Thyroid gland (tissue), 4 donors: ENCODE data around the gene LDHB. TPM values are rescaled to one million over a fixed set of nuclear protein-coding genes. Genes with fewer than 3 reads are reported as not detected.
"Not testable (repeated sequence)": the region's sequence is repeated elsewhere in the genome, so short reads cannot be mapped to it uniquely, and the experiment has no call there.

Experiments
- DNase-seq, 2 donors: peaks; one replicate each; pipeline ENCODE4 v3.0.0-alpha.2; 2019
- H3K27ac ChIP-seq, 3 donors: fragments of 200-600 bp; sonication (generic); 1 replicate in 2 of 3; 2 replicates in 1 of 3; pipeline ENCODE4 v1.5.1; 2016 to 2019; ENCODE audit warnings: mild to moderate bottlenecking in 1 of 3, moderate library complexity in 1 of 3
- H3K27me3 ChIP-seq: fragments of 200-600 bp; sonication (generic); one replicate; pipeline ENCODE4 v1.5.1; 2019
- H3K36me3 ChIP-seq, 2 donors: fragments of 200-600 bp; sonication (generic); one replicate each; pipeline ENCODE4 v1.5.1; 2016 to 2019
- H3K4me1 ChIP-seq, 2 donors: fragments of 200-600 bp; sonication (generic); one replicate each; pipeline ENCODE4 v1.5.1; 2017 to 2019
- H3K4me3 ChIP-seq, 3 donors: fragments of 200-600 bp; sonication (generic); replicated peaks in 1 of 3; 1 replicate in 2 of 3; 2 replicates in 1 of 3; pipeline ENCODE4 v1.5.1; 2016; ENCODE audit warnings: mild to moderate bottlenecking in 1 of 3
- H3K9me3 ChIP-seq: fragments of 200-600 bp; sonication (generic); one replicate; pipeline ENCODE4 v1.5.1; 2017
- CTCF ChIP-seq, 6 experiments: fragments of 200-600 bp in 3 of 6; fragments of 450-650 bp in 3 of 6; sonication (generic) in 3 of 6; IDR thresholded peaks; one replicate each; pipeline ENCODE4 v1.5.1; 2016 to 2019; ENCODE audit warnings: antibody characterized with exemption in 6 of 6, mild to moderate bottlenecking in 2 of 6, inconsistent platforms in 1 of 6, moderate library complexity in 1 of 6
- POLR2A ChIP-seq, 2 donors: fragments of 450-650 bp; IDR thresholded peaks; one replicate each; pipeline ENCODE4 v1.6.1; 2017; ENCODE audit warnings: antibody characterized with exemption in 2 of 2, mild to moderate bottlenecking in 2 of 2, moderate library complexity in 1 of 2
- WGBS, 2 donors: methylation state at CpG; one replicate each; pipeline ENCODE4 v1.1.5; 2017; 5-methylcytosine and 5-hydroxymethylcytosine counted together
- intact Hi-C: fragments of 100-400 bp; cut with DNase I; formaldehyde crosslinking; loops from one replicate; pipeline ENCODE4 v1.15.1; 2023
- total RNA-seq, 4 donors: library from RNA; depleted of rRNA; stranded (reverse); fragments of >200 nt; gene quantifications; one replicate each; pipeline ENCODE4 v1.2.3, GENCODE V29; 2016

Gene LDHB
- total RNA-seq, 4 donors from 2014 or later, result 338 to 531 (median 407) TPM

DNA sequence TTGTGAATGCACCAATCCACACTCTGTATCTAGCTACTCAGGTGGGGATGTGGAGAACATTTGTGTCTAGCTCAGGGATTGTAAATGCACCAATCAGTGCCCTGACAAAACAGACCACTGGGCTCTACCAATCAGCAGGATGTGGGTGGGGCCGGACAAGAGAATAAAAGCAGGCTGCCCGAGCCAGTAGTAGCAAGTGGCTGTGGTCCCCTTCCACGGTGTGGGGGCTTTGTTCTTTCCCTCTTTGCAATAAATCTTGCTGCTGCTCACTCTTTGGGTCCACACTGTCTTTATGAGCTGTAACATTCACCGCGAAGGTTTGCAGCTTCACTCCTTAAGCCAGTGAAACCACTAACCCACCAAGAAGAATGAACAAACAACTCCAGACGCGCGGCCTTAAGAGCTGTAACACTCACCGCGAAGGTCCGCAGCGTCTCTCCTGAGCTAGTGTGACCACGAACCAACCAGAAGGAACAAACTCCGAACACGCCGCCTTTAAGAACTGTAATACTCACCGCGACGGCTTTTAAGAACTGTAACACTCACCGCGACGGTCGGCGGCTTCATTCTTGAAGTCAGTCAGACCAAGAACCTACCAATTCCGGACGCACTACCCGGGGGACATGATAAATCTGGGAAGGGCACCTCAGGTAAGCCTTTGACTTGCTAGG, 4.6 kb upstream of the LDHB start:
- intact Hi-C loops, result no loop called here
- Histone ChIP-seq H3K4me3 (no peak overlapping the region), H3K9me3 (no peaks in the 10 kb centered on the region), H3K4me1 (no peaks in the 10 kb centered on the region), H3K27ac (no peak overlapping the region), H3K36me3 (no peaks in the 10 kb centered on the region), H3K27me3 (no peaks in the 10 kb centered on the region)
- TF ChIP-seq CTCF (IDR thresholded peaks at IDR 0.05) (no peak), POLR2A (IDR thresholded peaks at IDR 0.05) (no peak)
- DNase-seq, result no peak
- 88 to 92% methylated on average over 27 of the region's 27 CpGs for WGBS, 2 donors

- H3K36me3 ChIP-seq, DNase-seq, H3K27me3 ChIP-seq, intact Hi-C loops, H3K27ac ChIP-seq, H3K9me3 ChIP-seq, H3K4me1 ChIP-seq, H3K4me3 ChIP-seq: not testable (repeated sequence)
- 93 to 96% methylated on average over 7 to 36 of the region's 44 CpGs for WGBS, 2 donors
Observed at GRCh38 chr12:21661396-21662093, 3.9 kb upstream of the LDHB start.

GRCh38 chr12:21659383-21659782, 1.7 kb upstream of the LDHB start:
- TF ChIP-seq CTCF (IDR thresholded peaks at IDR 0.05), result no peak
- TF ChIP-seq POLR2A (IDR thresholded peaks at IDR 0.05), result no peak
- intact Hi-C loops, result no loop called here
- DNase-seq, result no peak
- Histone ChIP-seq H3K4me1 (peaks cover 4 to 14% of the 10 kb centered on the region in 2 donors), H3K27me3 (no peaks in the 10 kb centered on the region), H3K4me3 (no peak overlapping the region), H3K9me3 (no peaks in the 10 kb centered on the region), H3K36me3 (peaks cover under 1 to 2% of the 10 kb centered on the region in 2 donors), H3K27ac (no peak overlapping the region)
- 92 to 94% methylated on average over 1 of the region's 1 CpG for WGBS, 2 donors

DNA sequence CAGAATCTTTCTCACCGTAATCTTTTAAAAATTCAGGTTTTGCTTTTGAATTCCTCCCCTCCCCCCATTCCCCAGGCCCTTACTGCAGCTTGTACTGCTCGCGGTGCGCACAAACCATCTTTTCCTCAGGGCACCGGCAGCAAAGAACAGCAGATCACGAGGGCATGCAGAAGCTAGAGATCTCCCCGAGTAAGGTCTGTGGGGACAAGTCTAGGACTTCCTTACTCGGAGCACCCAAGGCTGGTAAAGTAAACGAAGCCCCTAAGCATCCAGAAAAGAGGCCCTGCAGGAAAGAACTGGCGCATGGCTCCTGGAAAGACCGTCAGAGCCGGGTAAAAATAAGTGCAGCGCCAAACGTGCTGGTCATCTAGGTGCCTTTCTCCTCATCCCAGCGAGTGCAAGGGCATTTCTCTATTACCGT, 727 bp downstream of the LDHB start:
- intact Hi-C loops, result no loop called here
- TF ChIP-seq CTCF (IDR thresholded peaks at IDR 0.05) (no peak), POLR2A (IDR thresholded peaks at IDR 0.05) (peak in 1 of 2 donors; percentile 18)
- peaks cover 4 to 14% of the 10 kb centered on the region in 2 donors for H3K4me1 ChIP-seq
- peak; percentile 53 to 56 for DNase-seq
- H3K4me3 ChIP-seq, result peak overlapping the region; percentile 72 to 85 (median 76)
- peak overlapping the region; percentile 92 to 99 (median 96) for H3K27ac ChIP-seq
- WGBS, 2 donors, result 1 to 2% methylated on average over 16 of the region's 16 CpGs
- no peaks in the 10 kb centered on the region for H3K27me3 ChIP-seq
- peaks cover 14 to 22% of the 10 kb centered on the region in 2 donors for H3K36me3 ChIP-seq
- no peaks in the 10 kb centered on the region for H3K9me3 ChIP-seq

GRCh38 chr12:21655591-21655990, 2.1 kb downstream of the LDHB start:
- Histone ChIP-seq H3K9me3 (no peaks in the 10 kb centered on the region), H3K36me3 (peaks cover 15 to 29% of the 10 kb centered on the region in 2 donors), H3K27ac (no peak overlapping the region), H3K4me1 (peaks cover 4 to 14% of the 10 kb centered on the region in 2 donors), H3K27me3 (no peaks in the 10 kb centered on the region), H3K4me3 (no peak overlapping the region)
- DNase-seq, result no peak
- 64 to 69% methylated on average over 4 of the region's 4 CpGs for WGBS, 2 donors
- TF ChIP-seq CTCF (IDR thresholded peaks at IDR 0.05), result no peak
- TF ChIP-seq POLR2A (IDR thresholded peaks at IDR 0.05), result no peak
- intact Hi-C loops, result no loop called here
